ENCODE measurements around the gene IQSEC1. TPM values are rescaled to one million over a fixed set of nuclear protein-coding genes. Genes with fewer than 3 reads are reported as not detected.
A peak's percentile ranks its signal among the peaks of the same experiment; 100 is the strongest.

Gene IQSEC1
- total RNA-seq, 1 donor from 2014 or later: 55.2 TPM

DNA sequence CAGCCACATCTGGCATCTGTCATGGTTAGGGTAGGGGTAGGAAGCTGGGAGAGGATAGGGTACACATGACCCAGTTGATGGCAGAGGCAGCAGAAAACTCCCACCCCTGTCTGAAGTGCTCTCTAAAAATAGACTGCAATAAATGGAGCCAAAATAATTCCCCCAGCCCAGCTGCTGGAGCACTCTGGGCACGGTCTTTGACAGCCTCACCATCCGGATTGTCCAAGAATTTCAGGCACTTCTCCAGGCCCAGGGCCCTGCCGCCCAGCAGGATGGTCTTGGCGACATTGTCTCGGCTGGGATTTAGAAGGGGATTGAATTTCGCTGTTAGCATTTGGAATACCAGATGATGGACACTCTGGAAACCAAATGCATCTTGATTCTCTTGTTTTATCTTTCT lies 103.7 kb downstream of the IQSEC1 start:
- no peak for DNase-seq (ENCODE audit: low spot score)

- DNase-seq (ENCODE audit: low spot score): no peak
Measured at GRCh38 chr3:12968541-12968940, 104.7 kb downstream of the IQSEC1 start.

DNA sequence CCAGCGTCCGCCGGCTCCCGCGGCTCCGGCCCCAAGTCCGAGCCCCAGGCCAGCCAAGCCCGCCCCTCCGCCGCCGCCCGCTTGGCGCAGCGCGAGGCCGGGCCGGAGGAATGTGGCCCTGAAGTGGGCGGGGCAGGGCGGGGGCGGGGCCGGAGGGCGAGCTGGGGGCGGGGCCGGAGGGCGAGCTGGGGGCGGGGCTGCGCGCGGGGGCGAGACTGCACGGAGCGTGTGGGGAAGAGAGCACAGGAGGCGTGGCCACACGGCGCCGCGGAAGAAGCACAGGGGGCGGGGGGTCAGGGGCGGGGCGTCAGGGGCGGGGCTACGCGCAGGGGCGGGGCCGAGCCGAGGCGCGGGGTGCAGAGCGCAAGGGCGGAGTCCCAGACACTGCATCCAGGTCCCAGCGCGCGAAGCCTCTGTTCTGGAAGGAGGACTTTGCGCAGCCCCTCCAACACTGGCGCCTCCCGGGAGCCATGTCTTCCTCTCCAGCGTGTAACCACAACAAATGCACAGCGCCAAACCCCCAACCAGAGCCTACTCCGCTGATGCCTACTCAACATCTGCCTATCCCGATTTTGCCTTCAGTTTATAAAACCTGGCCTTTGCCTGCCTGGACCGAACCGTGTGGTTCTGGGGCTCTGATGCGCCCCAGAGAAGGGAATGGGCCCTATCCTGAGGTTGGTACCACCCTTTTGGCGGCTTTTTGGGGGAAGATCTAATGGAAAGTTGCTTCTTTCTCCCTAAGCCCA lies 105.5 kb downstream of the IQSEC1 start:
- DNase-seq (ENCODE audit: low spot score): peak; percentile 92

DNA sequence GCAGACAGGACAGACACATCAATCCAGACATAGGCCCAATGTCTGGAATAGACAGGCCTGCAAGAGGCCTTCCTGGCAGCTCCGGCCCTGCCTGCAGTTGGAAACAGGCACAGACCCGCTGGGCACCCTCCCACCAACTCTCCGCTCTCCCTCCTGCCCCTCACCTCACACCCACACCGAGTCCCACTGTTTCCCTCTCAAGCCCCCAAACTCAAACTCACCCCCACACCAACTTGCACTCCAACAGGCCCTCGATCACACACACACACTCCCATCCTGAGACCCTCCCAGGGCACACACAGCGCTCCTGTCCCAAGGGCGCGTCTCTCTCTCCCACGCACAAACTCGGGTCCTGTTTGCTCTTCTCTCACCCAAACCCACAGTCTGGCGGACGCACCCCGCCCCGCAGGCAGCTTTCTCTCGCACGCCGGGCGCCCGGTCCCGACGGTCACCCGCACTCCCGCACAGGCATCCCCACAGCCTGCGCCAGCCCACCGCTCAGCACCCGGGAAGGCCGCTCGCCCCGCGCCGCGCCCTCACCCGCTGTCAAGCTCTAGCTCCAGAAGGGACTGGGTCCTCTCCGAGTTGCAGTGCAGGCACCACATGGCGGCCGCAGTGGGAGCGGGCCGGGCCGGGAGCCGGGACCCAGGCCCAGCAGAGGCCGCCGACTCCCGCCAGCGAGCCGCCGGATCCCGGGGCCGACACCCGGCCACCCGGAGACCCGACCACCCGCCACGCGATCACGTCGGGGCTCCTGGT lies 106.2 kb downstream of the IQSEC1 start:
- no peak for DNase-seq (ENCODE audit: low spot score)

DNA sequence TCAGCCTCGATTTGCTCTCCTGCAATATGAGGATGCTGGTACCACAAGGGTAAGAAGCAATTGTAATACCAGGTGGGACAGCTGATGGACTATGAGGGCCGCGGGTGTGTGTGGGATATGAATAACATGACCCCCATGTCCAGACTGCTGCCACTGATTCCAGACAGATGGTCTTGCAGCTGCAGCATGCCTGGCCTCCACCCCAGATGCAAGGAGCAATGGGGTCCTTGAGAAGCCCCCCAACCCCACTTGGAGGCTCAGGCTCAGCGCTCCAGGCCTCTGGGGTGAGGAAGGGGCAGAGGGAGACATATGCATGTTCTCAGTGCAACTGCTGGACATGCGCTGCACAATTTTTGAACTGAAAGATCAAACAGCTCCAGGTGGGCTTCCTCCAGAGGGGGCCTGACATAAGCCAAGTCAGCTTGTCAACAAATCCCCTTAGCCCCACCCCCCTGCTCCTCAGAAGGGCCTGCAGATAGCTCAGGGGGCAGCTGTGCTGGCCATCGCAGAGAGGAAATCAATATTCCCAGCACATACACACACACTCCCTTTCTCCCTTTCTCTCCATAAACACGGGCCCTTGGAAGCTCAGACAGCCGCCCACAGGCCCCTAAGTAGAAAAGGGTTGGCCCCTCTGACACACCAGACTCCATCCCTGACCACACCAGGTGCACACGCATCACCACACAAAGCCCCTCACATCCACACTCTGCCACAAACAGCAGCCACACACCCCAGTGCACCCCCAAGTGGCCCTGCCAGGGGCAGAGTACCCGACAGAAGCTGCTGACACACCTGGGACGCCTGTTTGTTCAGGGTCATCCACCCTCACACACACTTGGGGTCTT lies 107.0 kb downstream of the IQSEC1 start:
- DNase-seq (ENCODE audit: low spot score): no peak

DNA sequence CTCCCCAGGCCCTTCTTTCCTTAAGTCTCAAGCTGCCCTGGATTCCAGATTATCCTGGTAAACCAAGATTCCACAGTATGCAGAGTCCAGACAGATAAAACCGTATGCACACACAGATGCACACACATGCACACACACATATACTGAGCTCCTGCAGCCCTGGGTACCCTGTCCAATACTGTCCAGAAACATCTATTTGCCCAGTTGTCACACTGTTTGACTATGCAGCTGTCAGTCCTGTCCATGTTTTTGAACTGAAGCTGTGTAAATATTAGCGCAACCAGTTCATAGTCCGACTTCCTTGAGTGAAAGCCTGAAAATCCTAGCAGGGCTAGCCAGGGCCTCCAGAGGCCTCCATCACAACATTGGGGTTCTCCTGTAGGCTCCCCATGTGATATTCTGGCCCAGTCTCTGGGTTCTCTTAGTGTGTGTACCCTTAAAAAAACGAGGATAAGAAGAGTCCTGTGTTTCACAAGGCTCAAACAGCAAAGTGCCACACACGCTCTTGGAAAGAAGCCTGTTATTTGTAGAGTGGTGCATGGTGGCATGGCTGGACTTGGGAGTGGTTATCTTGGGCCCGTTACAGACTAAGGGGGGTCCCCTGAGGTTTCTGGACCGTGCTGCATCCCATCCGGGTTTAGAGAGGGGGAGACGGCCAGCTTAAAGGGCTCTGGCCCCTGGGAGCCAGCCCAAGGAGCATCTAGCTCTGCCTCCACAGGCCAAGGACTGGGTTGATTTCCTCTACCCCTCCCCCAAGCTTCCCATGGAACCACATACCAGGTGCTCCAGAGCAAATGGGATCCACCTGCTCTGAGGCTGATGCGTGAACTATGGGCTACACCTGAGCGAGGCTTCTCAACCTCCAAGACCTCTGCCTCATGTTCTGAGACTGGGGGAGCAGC lies 108.3 kb downstream of the IQSEC1 start:
- DNase-seq (ENCODE audit: low spot score): no peak

DNA sequence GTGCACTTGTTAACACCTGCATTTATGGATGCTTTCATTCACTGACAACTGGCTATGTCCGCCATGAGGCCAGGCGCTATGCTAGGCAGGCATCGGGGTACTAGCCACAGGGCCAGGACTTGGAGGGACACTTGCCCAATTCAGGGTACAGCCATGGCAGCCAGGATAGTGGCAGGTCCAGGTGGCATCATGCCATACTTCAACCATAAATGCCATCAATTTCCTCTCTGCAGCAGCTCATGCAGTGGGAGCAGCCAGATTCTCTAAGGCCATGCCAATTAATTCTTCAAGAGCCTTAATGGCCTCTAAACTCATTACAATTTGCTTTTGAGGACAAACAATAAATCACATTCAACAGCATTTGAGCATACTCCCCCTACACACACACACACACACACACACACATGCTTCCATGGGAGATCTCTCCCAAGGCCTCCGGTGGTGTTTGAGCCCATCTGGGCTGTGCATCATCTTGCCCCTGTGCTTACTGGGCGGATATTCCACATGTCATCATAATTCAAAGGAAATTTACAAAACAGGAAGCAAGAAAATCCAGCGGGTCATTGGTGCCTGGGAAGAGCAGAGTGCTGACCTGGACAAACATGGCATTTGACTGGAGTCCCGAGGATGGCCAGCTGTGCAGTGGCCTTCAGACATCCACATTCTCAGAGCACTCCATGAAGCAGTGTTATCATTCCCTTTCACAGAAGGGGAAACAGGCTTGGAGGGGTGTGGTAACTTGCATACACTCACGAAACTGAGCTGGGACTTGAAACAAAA lies 109.1 kb downstream of the IQSEC1 start:
- DNase-seq (ENCODE audit: low spot score): no peak

DNA sequence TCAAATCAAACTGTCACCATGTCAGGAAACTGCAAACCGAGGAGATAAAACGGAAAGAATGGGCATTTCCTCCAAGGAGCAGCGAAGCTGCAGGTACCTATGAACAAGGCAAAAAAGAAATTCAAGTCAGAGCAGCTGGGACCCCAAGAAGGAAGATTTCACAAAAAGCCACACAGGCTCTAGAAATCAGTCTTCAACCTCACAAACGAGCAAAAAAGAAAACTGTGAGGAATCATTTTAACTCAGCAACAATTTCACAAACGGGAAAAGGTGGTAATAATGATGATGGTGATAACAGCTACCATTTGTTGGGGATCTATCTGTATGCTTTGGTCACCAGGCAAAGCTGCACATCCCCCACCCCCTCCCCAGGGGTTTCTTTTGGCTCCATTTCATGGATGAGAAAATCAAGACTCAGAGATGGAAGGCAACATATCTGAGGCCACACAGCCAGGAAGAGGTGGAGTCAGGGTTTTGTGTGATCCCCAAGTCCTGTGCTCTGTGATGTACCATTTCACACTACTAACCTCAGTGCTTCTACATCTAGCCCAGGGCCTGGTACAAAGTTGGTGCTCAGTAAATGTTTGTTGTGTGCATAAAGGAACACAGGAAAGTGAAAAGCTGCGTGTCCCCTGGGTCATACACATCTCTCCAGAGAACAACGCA lies 109.9 kb downstream of the IQSEC1 start:
- DNase-seq (ENCODE audit: low spot score): no peak

DNA sequence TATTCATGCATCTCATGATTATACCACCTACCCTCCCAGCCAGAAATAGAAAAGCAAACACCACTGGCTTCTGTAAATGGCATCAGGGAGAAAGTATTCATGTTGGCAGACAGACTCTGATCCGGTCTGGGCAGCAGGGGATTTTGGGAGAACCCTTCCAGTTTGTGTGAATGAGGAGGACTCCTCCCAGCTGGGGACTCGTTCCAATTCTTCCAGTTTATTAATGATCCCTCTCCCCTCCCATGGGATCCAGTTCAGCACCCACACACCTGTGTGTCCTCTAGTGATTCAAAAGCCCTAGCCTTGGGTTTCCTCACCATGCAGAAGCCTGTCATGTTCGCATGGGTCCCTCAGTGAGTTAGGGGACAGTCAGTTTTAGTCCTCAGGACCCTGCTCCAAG lies 110.9 kb downstream of the IQSEC1 start:
- no peak for DNase-seq (ENCODE audit: low spot score)

DNA sequence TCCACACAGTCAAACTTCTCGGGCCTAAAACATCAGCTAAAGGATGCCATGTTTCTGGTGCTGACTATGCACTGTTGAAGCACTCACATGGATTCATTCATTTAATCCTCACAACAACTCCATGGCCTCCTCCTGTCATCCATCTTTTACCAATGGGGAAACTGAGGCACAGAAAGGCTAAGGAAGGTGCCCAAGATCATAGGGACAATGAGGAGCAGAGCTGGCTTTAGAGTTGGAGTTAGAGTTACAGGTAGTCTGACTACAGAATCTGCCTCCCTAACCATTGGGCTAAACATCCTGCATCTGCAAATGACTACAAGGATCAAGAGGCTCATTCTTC lies 111.6 kb downstream of the IQSEC1 start:
- no peak for DNase-seq (ENCODE audit: low spot score)

GRCh38 chr3:12961007-12961696 lies 112.1 kb downstream of the IQSEC1 start:
- DNase-seq (ENCODE audit: low spot score): no peak

- no peak for DNase-seq (ENCODE audit: low spot score)
Measured at GRCh38 chr3:12960497-12960896, 112.7 kb downstream of the IQSEC1 start.

- no peak for DNase-seq (ENCODE audit: low spot score)
Measured at GRCh38 chr3:12959838-12960378, 113.3 kb downstream of the IQSEC1 start.

DNA sequence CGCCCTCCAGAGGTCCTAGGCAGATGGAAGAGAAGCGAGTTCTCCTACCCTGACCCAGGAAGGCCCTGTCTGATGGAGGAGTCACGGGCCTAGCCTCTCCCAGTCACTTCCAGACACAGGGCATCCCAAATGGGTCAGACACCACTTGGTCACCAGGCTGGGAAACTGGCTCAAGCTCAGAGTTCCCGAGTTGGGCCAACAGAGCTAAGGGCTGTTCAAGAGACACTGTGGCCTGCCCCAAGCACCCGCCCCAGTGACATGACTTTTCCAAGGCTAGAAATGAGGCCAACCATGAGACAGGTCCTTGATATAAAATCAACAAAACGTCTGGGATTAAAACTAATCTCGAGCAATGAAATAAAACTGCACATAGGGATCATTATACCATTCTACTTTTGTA lies 113.8 kb downstream of the IQSEC1 start:
- no peak for DNase-seq (ENCODE audit: low spot score)

DNA sequence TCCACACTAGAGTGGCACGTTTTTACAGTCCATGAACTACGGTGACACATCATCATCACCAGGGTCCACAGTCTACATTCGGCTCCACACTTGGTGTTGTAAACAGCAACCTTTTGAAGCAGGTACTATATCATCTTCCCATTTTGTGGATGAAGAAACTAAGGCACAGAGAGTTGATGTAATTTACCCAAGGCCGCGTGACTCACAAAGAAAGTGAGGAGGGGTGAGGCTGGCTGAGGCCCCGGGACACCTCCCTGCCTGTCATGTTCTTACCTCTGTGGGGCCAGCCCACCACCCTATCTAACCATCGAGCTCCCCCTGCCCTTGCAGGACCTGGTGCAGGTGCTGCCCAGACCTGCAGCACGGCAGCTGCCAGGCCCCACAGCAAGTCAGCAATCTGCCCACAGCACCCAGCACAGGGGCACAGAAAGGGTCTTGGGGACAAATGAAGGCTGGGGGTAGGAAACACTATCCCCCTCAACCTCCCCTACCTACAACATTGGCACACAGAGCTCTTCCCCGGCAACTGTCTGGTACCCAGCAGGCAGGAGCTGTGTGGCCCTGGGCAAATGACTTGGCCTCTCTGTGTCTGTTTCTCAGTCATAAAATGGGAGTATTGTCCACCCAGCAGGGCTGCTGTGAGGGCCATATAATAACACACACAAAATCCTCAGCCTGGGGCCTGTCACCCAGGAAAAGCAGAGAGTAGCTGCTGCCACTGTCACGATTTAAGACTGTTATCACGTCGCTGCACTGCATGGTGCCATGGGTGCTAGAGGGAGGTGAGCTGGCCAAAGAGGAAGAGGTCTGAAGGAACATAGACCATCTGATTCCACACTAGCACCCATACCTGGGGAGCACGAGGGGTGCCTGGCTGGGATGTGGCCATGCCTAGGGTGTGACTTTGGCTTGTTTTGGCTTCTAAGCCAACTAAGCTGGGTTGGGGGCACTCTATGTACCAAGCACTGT lies 115.1 kb downstream of the IQSEC1 start:
- no peak for DNase-seq (ENCODE audit: low spot score)

DNA sequence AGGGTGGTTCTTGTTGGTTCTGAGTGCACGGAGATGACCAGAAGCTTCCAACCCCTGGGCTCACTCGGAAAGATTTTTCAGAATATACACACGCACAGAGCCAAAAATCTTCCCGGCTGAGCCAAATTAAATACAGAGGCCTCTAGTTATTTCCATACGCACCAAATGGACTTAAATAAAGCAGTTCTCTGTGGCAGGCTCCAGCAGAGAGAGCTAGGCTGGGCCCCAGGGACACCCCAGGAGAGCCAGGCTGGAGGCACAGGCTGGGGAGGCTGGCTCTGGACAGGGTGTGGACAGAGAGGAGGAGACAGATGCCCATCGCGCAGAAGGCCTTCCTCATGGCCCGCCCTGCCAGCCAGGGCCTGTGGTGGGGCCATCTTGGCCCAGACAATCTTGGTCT lies 115.9 kb downstream of the IQSEC1 start:
- DNase-seq (ENCODE audit: low spot score): no peak

- no peak for DNase-seq (ENCODE audit: low spot score)
Measured at GRCh38 chr3:12956316-12956660, 116.9 kb downstream of the IQSEC1 start.

DNA sequence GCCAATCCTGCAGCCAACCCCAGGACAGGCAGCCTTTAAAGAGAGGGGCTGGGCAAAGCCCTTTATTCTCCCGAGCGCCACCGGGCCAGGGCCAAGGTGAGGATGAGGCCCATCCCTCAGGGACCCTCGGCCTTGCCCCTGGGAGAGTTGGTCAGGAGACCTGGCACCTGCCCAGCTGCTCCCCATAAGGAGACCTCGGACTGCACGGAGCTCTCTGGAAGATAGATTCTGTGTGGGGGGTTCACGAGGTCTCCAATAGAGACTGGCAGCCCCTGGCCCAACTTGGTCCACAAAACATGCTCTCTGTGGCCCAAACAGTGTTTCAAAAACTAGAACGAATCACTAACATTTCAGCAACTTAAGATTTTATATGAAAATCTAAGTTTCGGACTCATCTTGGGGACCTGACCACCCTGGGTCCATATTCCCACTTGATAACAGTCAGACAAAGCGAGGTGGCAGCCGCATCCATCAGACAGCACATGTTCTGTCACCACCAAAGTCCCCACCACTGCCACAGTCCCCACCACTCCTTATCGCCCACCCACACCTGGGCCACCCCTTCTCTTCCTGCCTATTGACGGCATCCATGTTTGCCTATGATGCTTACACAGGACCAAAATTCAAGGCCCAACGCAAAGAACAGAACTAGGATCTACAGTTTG lies 117.4 kb downstream of the IQSEC1 start:
- DNase-seq (ENCODE audit: low spot score): no peak
